ENCODE data around the gene NRCAM.

The NRCAM gene

GRCh38 chr7:108448584-108449505, 7.4 kb downstream of the NRCAM start:
- H3K27me3 ChIP-seq (ENCODE audit: low read length): no peaks in the 10 kb centered on the region
- no peak overlapping the region for H3K4me2 ChIP-seq (ENCODE audit: low read depth, low read length, poor library complexity, severe bottlenecking)

GRCh38 chr7:108442039-108442568, 14.1 kb downstream of the NRCAM start:
- Histone ChIP-seq H3K27ac (ENCODE audit: low read depth, low read length) (no peak overlapping the region), H2AFZ (ENCODE audit: low read depth, low read length, severe bottlenecking) (no peak overlapping the region), H3K27me3 (ENCODE audit: low read length) (no peaks in the 10 kb centered on the region), H3F3A (ENCODE audit: insufficient read depth) (no peaks in the 10 kb centered on the region), H4K20me1 (ENCODE audit: low read depth, low read length) (no peaks in the 10 kb centered on the region), H3K9me2 (replicated peaks; ENCODE audit: insufficient read depth, low read length) (no peaks in the 10 kb centered on the region), H3K9me3 (ENCODE audit: insufficient read depth, low read length) (no peaks in the 10 kb centered on the region), H3K4me3 (ENCODE audit: insufficient read depth, low read length, poor library complexity, severe bottlenecking) (no peak overlapping the region), H3K79me2 (ENCODE audit: insufficient read depth, low read length) (no peaks in the 10 kb centered on the region), H3K36me3 (ENCODE audit: low read length) (no peaks in the 10 kb centered on the region), H3K4me2 (ENCODE audit: low read depth, low read length, poor library complexity, severe bottlenecking) (no peak overlapping the region), H3K9ac (ENCODE audit: low read length) (no peak overlapping the region)
- TF ChIP-seq EZH2phosphoT487 (conservative IDR thresholded peaks at IDR 0.05; ENCODE audit: low read length): no peak

More at GRCh38 chr7:108448584-108449505, 7.4 kb downstream of the NRCAM start:
- no peaks in the 10 kb centered on the region for H3K36me3 ChIP-seq (ENCODE audit: low read length)
- H3K9me2 ChIP-seq (replicated peaks; ENCODE audit: insufficient read depth, low read length): no peaks in the 10 kb centered on the region
- no peaks in the 10 kb centered on the region for H3K9me3 ChIP-seq (ENCODE audit: insufficient read depth, low read length)
- H3K4me3 ChIP-seq (ENCODE audit: insufficient read depth, low read length, poor library complexity, severe bottlenecking): no peak overlapping the region
- no peaks in the 10 kb centered on the region for H3F3A ChIP-seq (ENCODE audit: insufficient read depth)
- no peak for TF ChIP-seq CTCF (IDR thresholded peaks at IDR 0.05; ENCODE audit: insufficient read depth, low read length, poor library complexity, severe bottlenecking)
- no peaks in the 10 kb centered on the region for H3K79me2 ChIP-seq (ENCODE audit: insufficient read depth, low read length)
- H3K27ac ChIP-seq (ENCODE audit: low read depth, low read length): no peak overlapping the region
- no peak overlapping the region for H3K9ac ChIP-seq (ENCODE audit: low read length)
- H4K20me1 ChIP-seq (ENCODE audit: low read depth, low read length): no peaks in the 10 kb centered on the region
- H2AFZ ChIP-seq (ENCODE audit: low read depth, low read length, severe bottlenecking): no peak overlapping the region

- no peaks in the 10 kb centered on the region for H3K27me3 ChIP-seq (ENCODE audit: low read length)
- no peak overlapping the region for H2AFZ ChIP-seq (ENCODE audit: low read depth, low read length, severe bottlenecking)
- H3K27ac ChIP-seq (ENCODE audit: low read depth, low read length): no peak overlapping the region
- H3K79me2 ChIP-seq (ENCODE audit: insufficient read depth, low read length): no peaks in the 10 kb centered on the region
- H3K4me2 ChIP-seq (ENCODE audit: low read depth, low read length, poor library complexity, severe bottlenecking): no peak overlapping the region
- no peaks in the 10 kb centered on the region for H3F3A ChIP-seq (ENCODE audit: insufficient read depth)
- TF ChIP-seq EZH2phosphoT487 (conservative IDR thresholded peaks at IDR 0.05; ENCODE audit: low read length) (no peak), CTCF (IDR thresholded peaks at IDR 0.05; ENCODE audit: insufficient read depth, low read length, poor library complexity, severe bottlenecking) (no peak)
- no peaks in the 10 kb centered on the region for H4K20me1 ChIP-seq (ENCODE audit: low read depth, low read length)
- H3K9ac ChIP-seq (ENCODE audit: low read length): no peak overlapping the region
- H3K9me3 ChIP-seq (ENCODE audit: insufficient read depth, low read length): no peaks in the 10 kb centered on the region
- H3K36me3 ChIP-seq (ENCODE audit: low read length): no peaks in the 10 kb centered on the region
- no peaks in the 10 kb centered on the region for H3K9me2 ChIP-seq (replicated peaks; ENCODE audit: insufficient read depth, low read length)
- H3K4me3 ChIP-seq (ENCODE audit: insufficient read depth, low read length, poor library complexity, severe bottlenecking): no peak overlapping the region
Measured at GRCh38 chr7:108441392-108441955, 14.8 kb downstream of the NRCAM start.

GRCh38 chr7:108440613-108441012, 15.6 kb downstream of the NRCAM start:
- H3K27ac ChIP-seq (ENCODE audit: low read depth, low read length): no peak overlapping the region
- H4K20me1 ChIP-seq (ENCODE audit: low read depth, low read length): no peaks in the 10 kb centered on the region
- H3F3A ChIP-seq (ENCODE audit: insufficient read depth): no peaks in the 10 kb centered on the region
- H3K9me3 ChIP-seq (ENCODE audit: insufficient read depth, low read length): no peaks in the 10 kb centered on the region
- no peaks in the 10 kb centered on the region for H3K36me3 ChIP-seq (ENCODE audit: low read length)
- no peak overlapping the region for H3K4me2 ChIP-seq (ENCODE audit: low read depth, low read length, poor library complexity, severe bottlenecking)
- no peaks in the 10 kb centered on the region for H3K79me2 ChIP-seq (ENCODE audit: insufficient read depth, low read length)
- no peak for TF ChIP-seq CTCF (IDR thresholded peaks at IDR 0.05; ENCODE audit: insufficient read depth, low read length, poor library complexity, severe bottlenecking)
- TF ChIP-seq EZH2phosphoT487 (conservative IDR thresholded peaks at IDR 0.05; ENCODE audit: low read length): no peak
- no peak overlapping the region for H3K9ac ChIP-seq (ENCODE audit: low read length)
- H3K27me3 ChIP-seq (ENCODE audit: low read length): no peaks in the 10 kb centered on the region
- H2AFZ ChIP-seq (ENCODE audit: low read depth, low read length, severe bottlenecking): no peak overlapping the region
- no peak overlapping the region for H3K4me3 ChIP-seq (ENCODE audit: insufficient read depth, low read length, poor library complexity, severe bottlenecking)
- H3K9me2 ChIP-seq (replicated peaks; ENCODE audit: insufficient read depth, low read length): no peaks in the 10 kb centered on the region

Data from SU-DHL-6 (cell line).